NCI-H2107 (cell line): ENCODE data around the gene SMIM32.

Experiments
- DNase-seq: peaks from one replicate; lab custom pipeline; 2025; lab: John Stamatoyannopoulos, UW

SMIM32 gene

GRCh38 chr5:136192526-136193321 is at the start of gene SMIM32:
TSS of gene SMIM32 (minus strand) at chr5:136193162. CDS start at chr5:136192524, 638 bp downstream.
- DNase-seq = no peak

GRCh38 chr5:136242611-136243010 is 49.6 kb upstream of the SMIM32 start:
- no peak for DNase-seq

GRCh38 chr5:136242136-136242535 is 49.2 kb upstream of the SMIM32 start:
- no peak for DNase-seq

GRCh38 chr5:136240894-136241293 is 47.9 kb upstream of the SMIM32 start:
- no peak for DNase-seq

- no peak for DNase-seq
Observed at GRCh38 chr5:136236479-136237083, 43.6 kb upstream of the SMIM32 start.

- no peak for DNase-seq
Observed at GRCh38 chr5:136235321-136235720, 42.4 kb upstream of the SMIM32 start.

- no peak for DNase-seq
Observed at GRCh38 chr5:136232316-136232715, 39.4 kb upstream of the SMIM32 start.

- no peak for DNase-seq
Observed at GRCh38 chr5:136230176-136230575, 37.2 kb upstream of the SMIM32 start.

GRCh38 chr5:136228136-136228757 is 35.3 kb upstream of the SMIM32 start:
- no peak for DNase-seq

GRCh38 chr5:136226401-136226800 is 33.4 kb upstream of the SMIM32 start:
- no peak for DNase-seq

GRCh38 chr5:136225796-136226195 is 32.8 kb upstream of the SMIM32 start:
- DNase-seq = no peak

- no peak for DNase-seq
Observed at GRCh38 chr5:136222580-136223235, 29.7 kb upstream of the SMIM32 start.

GRCh38 chr5:136221340-136221739 is 28.4 kb upstream of the SMIM32 start:
- DNase-seq = no peak

GRCh38 chr5:136216230-136216629 is 23.3 kb upstream of the SMIM32 start:
- DNase-seq = no peak

- no peak for DNase-seq
Observed at GRCh38 chr5:136215812-136216211, 22.9 kb upstream of the SMIM32 start.

GRCh38 chr5:136213919-136214493 is 21.0 kb upstream of the SMIM32 start:
- no peak for DNase-seq

- DNase-seq = peak; percentile 7
Observed at GRCh38 chr5:136212252-136212721, 19.3 kb upstream of the SMIM32 start.

GRCh38 chr5:136211282-136212040 is 18.5 kb upstream of the SMIM32 start:
- DNase-seq = no peak

- no peak for DNase-seq
Observed at GRCh38 chr5:136210259-136210658, 17.3 kb upstream of the SMIM32 start.

- no peak for DNase-seq
Observed at GRCh38 chr5:136209346-136209910, 16.5 kb upstream of the SMIM32 start.

GRCh38 chr5:136208916-136209315 is 16.0 kb upstream of the SMIM32 start:
- DNase-seq = no peak
